Measurements from ENCODE around the gene NTRK1. TPM values are rescaled to one million over a fixed set of nuclear protein-coding genes. Genes with fewer than 3 reads are reported as not detected.
A peak's percentile ranks its signal among the peaks of the same experiment; 100 is the strongest.

Gene NTRK1
- total RNA-seq, 1 experiment from 2014 or later, result 0.24 TPM

- Histone ChIP-seq H2AK5ac (ENCODE audit: insufficient read length, low read length) (no peak overlapping the region), H3K4ac (ENCODE audit: low read depth, low read length) (no peak overlapping the region), H2BK5ac (ENCODE audit: insufficient read length, low read length) (no peak overlapping the region), H4K8ac (replicated peaks; ENCODE audit: insufficient read length, low read depth, low read length) (no peak overlapping the region), H2BK120ac (ENCODE audit: low read depth, low read length, poor library complexity, severe bottlenecking) (no peak overlapping the region), H3K27ac (ENCODE audit: insufficient read length, low read depth, low read length) (no peak overlapping the region), H2AFZ (ENCODE audit: low read length) (no peak overlapping the region), H4K5ac (ENCODE audit: insufficient read length, low read depth, low read length) (no peak overlapping the region), H2BK12ac (ENCODE audit: insufficient read length, low read depth, low read length) (no peak overlapping the region), H3K27me3 (ENCODE audit: insufficient read depth, low read length) (peaks cover 69% of the 10 kb centered on the region), H3K4me1 (ENCODE audit: insufficient read depth, low read length) (no peaks in the 10 kb centered on the region), H3K14ac (ENCODE audit: insufficient read depth, low read length) (no peak overlapping the region), H2BK15ac (ENCODE audit: low read depth, low read length) (no peak overlapping the region), H3K9ac (ENCODE audit: extremely low read depth, insufficient read length, low read length) (no peak overlapping the region), H3K56ac (ENCODE audit: insufficient read length, low read depth, low read length) (no peak overlapping the region), H3K23me2 (ENCODE audit: insufficient read length, low read depth, low read length, poor library complexity, severe bottlenecking) (peaks cover 16% of the 10 kb centered on the region), H3K23ac (ENCODE audit: insufficient read length, low read depth, low read length) (no peak overlapping the region), H3K4me2 (ENCODE audit: insufficient read depth, insufficient read length, low read length) (no peak overlapping the region), H3T11ph (ENCODE audit: low read length) (no peak overlapping the region), H3K79me1 (ENCODE audit: insufficient read depth, low read depth, low read length, poor library complexity, severe bottlenecking) (no peaks in the 10 kb centered on the region), H3K79me2 (ENCODE audit: insufficient read depth, low read length) (no peaks in the 10 kb centered on the region), H3K18ac (ENCODE audit: insufficient read length, low read depth, low read length) (no peak overlapping the region), H4K91ac (ENCODE audit: insufficient read length, low read depth, low read length) (no peak overlapping the region), H4K20me1 (ENCODE audit: control insufficient read depth, insufficient read depth, insufficient read length) (no peaks in the 10 kb centered on the region), H3K9me3 (ENCODE audit: control insufficient read depth, low read depth, low read length) (no peaks in the 10 kb centered on the region), H2BK20ac (ENCODE audit: low read depth, low read length, poor library complexity, severe bottlenecking) (no peak overlapping the region)
- Mint-ChIP-seq H3K27me3 (ENCODE audit: low read depth) (peaks cover 100% of the 10 kb centered on the region), H3K4me1 (peaks cover 21 to 37% of the 10 kb centered on the region in 2 experiments), H3K9me3 (peaks cover 0 to 3% of the 10 kb centered on the region in 2 experiments; a peak in 1 of 5 replicates), H3K27ac (no peak overlapping the region), H3K4me3 (peak overlapping the region in 1 of 2 experiments; percentile 57; a peak in 2 of 5 replicates), H3K36me3 (ENCODE audit: insufficient read depth in 1 of 3, low read depth in 3 of 3) (no peaks in the 10 kb centered on the region; a peak in 1 of 7 replicates)
- WGBS (ENCODE audit: extremely low coverage, insufficient read length, low lambda C conversion rate), result no CpG with 5 or more reads among the region's 5 CpGs
- TF ChIP-seq CTCF (conservative IDR thresholded peaks at IDR 0.05), result no peak
- DNase-seq, result no peak
These were observed 64.7 kb downstream of the NTRK1 start for GRCh38 chr1:156925154-156926010.

Data from H9 (cell line).